HG02610 (cell line): ENCODE results near the gene MS4A3.
"Not testable (repeated sequence)": the region's sequence is repeated elsewhere in the genome, so short reads cannot be mapped to it uniquely, and the experiment has no call there.

Experiments
- ATAC-seq: cut with Tn5 transposase; IDR thresholded peaks from one replicate; pipeline ENCODE4 v1.9.1; 2021; ENCODE audit warnings: mild to moderate bottlenecking, moderate library complexity; ENCODE audit not compliant: unreplicated experiment

Gene MS4A3

GRCh38 chr11:60056349-60056969, at the start of gene MS4A3:
TSS of gene MS4A3 (plus strand) at chr11:60056665. CDS start at chr11:60061161, 4,496 bp downstream.
- ATAC-seq = no peak

GRCh38 chr11:60016881-60017280, 39.6 kb upstream of the MS4A3 start, which contains the start of gene OOSP4B:
TSS of gene OOSP4B (plus strand) at chr11:60017181.
- no peak for ATAC-seq

- ATAC-seq = no peak
These were observed 38.4 kb upstream of the MS4A3 start for GRCh38 chr11:60018058-60018457.

GRCh38 chr11:60020376-60020775, 36.1 kb upstream of the MS4A3 start:
- not testable (repeated sequence) for ATAC-seq

- no peak for ATAC-seq
These were observed 27.3 kb upstream of the MS4A3 start for GRCh38 chr11:60029015-60029632.

- no peak for ATAC-seq
These were observed 16.4 kb upstream of the MS4A3 start, which contains the start of gene OOSP2 for GRCh38 chr11:60040109-60040508. TSS of gene OOSP2 (plus strand) at chr11:60040409. CDS start at chr11:60040460, 51 bp downstream.

GRCh38 chr11:60050422-60050821, 6.0 kb upstream of the MS4A3 start:
- not testable (repeated sequence) for ATAC-seq

GRCh38 chr11:60050839-60051238, 5.6 kb upstream of the MS4A3 start:
- not testable (repeated sequence) for ATAC-seq

GRCh38 chr11:60059052-60059451, 2.6 kb downstream of the MS4A3 start:
- ATAC-seq = no peak

GRCh38 chr11:60059521-60060240, 3.2 kb downstream of the MS4A3 start:
- no peak for ATAC-seq

GRCh38 chr11:60064111-60064510, 7.6 kb downstream of the MS4A3 start:
- no peak for ATAC-seq

- no peak for ATAC-seq
These were observed 9.3 kb downstream of the MS4A3 start for GRCh38 chr11:60065801-60066200.

GRCh38 chr11:60069450-60069849, 13.0 kb downstream of the MS4A3 start:
- no peak for ATAC-seq

- not testable (repeated sequence) for ATAC-seq
These were observed 15.2 kb downstream of the MS4A3 start for GRCh38 chr11:60071644-60072043.

- ATAC-seq = no peak
These were observed 20.9 kb downstream of the MS4A3 start for GRCh38 chr11:60077216-60077817.

- ATAC-seq = no peak
These were observed 21.5 kb downstream of the MS4A3 start for GRCh38 chr11:60077981-60078380.

GRCh38 chr11:60078745-60079144, 22.3 kb downstream of the MS4A3 start:
- no peak for ATAC-seq

GRCh38 chr11:60080535-60080934, 24.1 kb downstream of the MS4A3 start:
- no peak for ATAC-seq

GRCh38 chr11:60084631-60085273, 28.3 kb downstream of the MS4A3 start:
- no peak for ATAC-seq

- no peak for ATAC-seq
These were observed 29.4 kb downstream of the MS4A3 start for GRCh38 chr11:60085909-60086308.

- no peak for ATAC-seq
These were observed 30.8 kb downstream of the MS4A3 start for GRCh38 chr11:60087239-60087638.
